ENCODE data around the gene ECD. TPM values are rescaled to one million over a fixed set of nuclear protein-coding genes. Genes with fewer than 3 reads are reported as not detected.

Gene ECD
- total and polyA plus RNA-seq, 10 of the 15 experiments (the other 5 are each of a cell fraction or from before 2014, with no cell fraction given), result 27.3 to 61.6 (median 44.0) TPM

- 98% methylated on average over 3 of the region's 3 CpGs for WGBS (ENCODE audit: insufficient coverage, insufficient replicate concordance, low lambda C conversion rate, missing lambda C conversion rate)
- ChIA-PET CTCF (interaction anchor here (0.7 to 3.5 kb wide), 7 partner anchors 11 to 474 kb away, joined by 3 to 29 read pairs (median 3); no protein-coding TSS in a partner anchor), POLR2A (interaction anchor here (0.5 to 3.8 kb wide), 10 partner anchors 52 to 423 kb away, joined by 3 to 33 read pairs (median 4); partner anchors contain the start of genes DNAJC9 and P4HA1), RAD21 (ENCODE audit: unreplicated experiment) (interaction anchor here (1.0 to 1.2 kb wide), 2 partner anchors 48 to 73 kb away, joined by 3 to 4 read pairs; no protein-coding TSS in a partner anchor), SMC1A (ENCODE audit: uncharacterized antibody, unreplicated experiment) (interaction anchor here (0.6 to 3.6 kb wide), 5 partner anchors 9 to 377 kb away, joined by 3 to 28 read pairs (median 3); partner anchors contain the start of gene P4HA1)
- no peak for ATAC-seq
- no peak for DNase-seq (ENCODE audit: low read depth, low spot score)
- in situ Hi-C loops (cut with MboI), result loop anchor here (10.0 kb wide), 1 partner anchor 805 kb away; no protein-coding TSS in a partner anchor
- TF ChIP-seq MLLT1 (IDR thresholded peaks at IDR 0.05) (no peak), KDM1A (IDR thresholded peaks at IDR 0.05; ENCODE audit: borderline replicate concordance) (no peak), RFX5 (IDR thresholded peaks at IDR 0.05; ENCODE audit: low read depth, low read length) (no peak), YY1 (IDR thresholded peaks at IDR 0.05; ENCODE audit: low read depth, low read length) (no peak), TCF3 (IDR thresholded peaks at IDR 0.05; ENCODE audit: borderline replicate concordance, insufficient read depth, low read depth, low read length) (no peak), CHD1 (IDR thresholded peaks at IDR 0.05; ENCODE audit: low read depth, low read length) (no peak), LARP7 (IDR thresholded peaks at IDR 0.05) (no peak), HDAC6 (IDR thresholded peaks at IDR 0.05; ENCODE audit: unreplicated experiment) (no peak), RCOR1 (conservative IDR thresholded peaks at IDR 0.05; ENCODE audit: low read depth, low read length) (no peak), MYB (IDR thresholded peaks at IDR 0.05; ENCODE audit: borderline replicate concordance, low read depth, low read length) (no peak)
- Histone ChIP-seq H3K4me2 (ENCODE audit: control insufficient read depth, insufficient read depth) (0 out of 2 replicates have a peak overlapping the region, but pooled peaks have one; percentile 67), H2AFZ (ENCODE audit: control insufficient read depth, low read depth, low read length) (no peak overlapping the region), H3K9ac (ENCODE audit: control insufficient read depth, insufficient read depth, low read length) (no peak overlapping the region), H3K27me3 (replicated peaks in 1 of 2; ENCODE audit: control insufficient read depth in 2 of 2, insufficient read depth in 2 of 2, low read length in 1 of 2) (no peaks in the 10 kb centered on the region), H3K9me3 (replicated peaks; ENCODE audit: control insufficient read depth, insufficient read depth, low read length) (no peaks in the 10 kb centered on the region; the same call in 2 of the 3 replicates), H3K4me1 (ENCODE audit: control insufficient read depth, insufficient read depth, low read length) (no peaks in the 10 kb centered on the region), H3K79me2 (ENCODE audit: control insufficient read depth, insufficient read depth, low read length) (peaks cover 34% of the 10 kb centered on the region), H4K20me1 (ENCODE audit: control insufficient read depth, insufficient read depth) (no peaks in the 10 kb centered on the region), H3K4me3 (no peak overlapping the region), H3K27ac (ENCODE audit: control insufficient read depth, insufficient read depth) (no peak overlapping the region), H3K36me3 (ENCODE audit: control insufficient read depth in 2 of 2, insufficient read depth in 2 of 2, low read length in 1 of 2) (no peaks in the 10 kb centered on the region)
- intact Hi-C loops (cut with micrococcal nuclease; ENCODE audit: unreplicated experiment), result loop anchor here (2.0 kb wide), 1 partner anchor 77 kb away; the partner anchor contains the start of gene DNAJC9
- FAIRE-seq, result no peak
- no TSS peak for BruUV-seq (replicated peaks)
These were observed 1.5 kb upstream of the ECD start for GRCh38 chr10:73169320-73169719.
